ENCODE results near the gene PLD3. TPM values are rescaled to one million over a fixed set of nuclear protein-coding genes. Genes with fewer than 3 reads are reported as not detected.

Gene PLD3
- total RNA-seq, 3 donors from 2014 or later (not counting 1 experiment from before 2014, with no cell fraction given): 107 to 140 (median 109) TPM

DNA sequence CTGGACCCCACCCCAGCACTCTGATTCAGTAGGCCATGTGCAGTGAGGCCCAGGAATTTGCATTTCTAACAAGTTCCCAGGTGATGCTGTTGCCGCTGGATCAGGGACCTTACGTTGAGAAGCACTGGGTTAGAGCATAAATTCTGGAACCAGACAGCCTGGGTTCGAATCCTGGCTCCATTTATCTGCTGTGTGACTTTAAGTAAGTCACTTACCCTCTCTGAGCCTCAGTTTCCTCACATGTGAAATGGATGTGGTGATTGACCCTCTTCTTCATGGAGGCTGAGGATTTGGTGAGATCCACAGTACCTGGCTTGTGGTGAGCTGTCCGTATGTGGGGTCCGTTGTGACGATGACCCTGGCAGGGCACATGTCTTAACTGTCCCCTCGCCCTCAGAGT, 25.6 kb downstream of the PLD3 start:
- ATAC-seq (no peak), DNase-seq (no peak)
- Mint-ChIP-seq H3K4me3 (no peak overlapping the region), H3K9me3 (no peaks in the 10 kb centered on the region), H3K27me3 (ENCODE audit: low read depth in 2 of 2) (no peaks in the 10 kb centered on the region), H3K36me3 (no peaks in the 10 kb centered on the region), H3K27ac (peak overlapping the region in 1 of 2 donors; percentile 23), H3K4me1 (peaks cover 0 to 5% of the 10 kb centered on the region in 2 donors)
- Histone ChIP-seq H3K27me3 (ENCODE audit: control insufficient read depth, insufficient read depth, low read length) (no peaks in the 10 kb centered on the region), H3K27ac (ENCODE audit: low read length) (no peak overlapping the region), H3K4me3 (ENCODE audit: low read length) (no peak overlapping the region), H3K9me3 (ENCODE audit: control insufficient read depth, insufficient read depth, low read length) (no peaks in the 10 kb centered on the region), H3K4me1 (ENCODE audit: control insufficient read depth, insufficient read depth, low read length) (no peaks in the 10 kb centered on the region), H3K36me3 (ENCODE audit: control insufficient read depth, insufficient read depth, low read length) (peaks cover 27% of the 10 kb centered on the region)
- TF ChIP-seq, protein P1, sequence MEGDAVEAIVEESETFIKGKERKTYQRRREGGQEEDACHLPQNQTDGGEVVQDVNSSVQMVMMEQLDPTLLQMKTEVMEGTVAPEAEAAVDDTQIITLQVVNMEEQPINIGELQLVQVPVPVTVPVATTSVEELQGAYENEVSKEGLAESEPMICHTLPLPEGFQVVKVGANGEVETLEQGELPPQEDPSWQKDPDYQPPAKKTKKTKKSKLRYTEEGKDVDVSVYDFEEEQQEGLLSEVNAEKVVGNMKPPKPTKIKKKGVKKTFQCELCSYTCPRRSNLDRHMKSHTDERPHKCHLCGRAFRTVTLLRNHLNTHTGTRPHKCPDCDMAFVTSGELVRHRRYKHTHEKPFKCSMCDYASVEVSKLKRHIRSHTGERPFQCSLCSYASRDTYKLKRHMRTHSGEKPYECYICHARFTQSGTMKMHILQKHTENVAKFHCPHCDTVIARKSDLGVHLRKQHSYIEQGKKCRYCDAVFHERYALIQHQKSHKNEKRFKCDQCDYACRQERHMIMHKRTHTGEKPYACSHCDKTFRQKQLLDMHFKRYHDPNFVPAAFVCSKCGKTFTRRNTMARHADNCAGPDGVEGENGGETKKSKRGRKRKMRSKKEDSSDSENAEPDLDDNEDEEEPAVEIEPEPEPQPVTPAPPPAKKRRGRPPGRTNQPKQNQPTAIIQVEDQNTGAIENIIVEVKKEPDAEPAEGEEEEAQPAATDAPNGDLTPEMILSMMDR (IDR thresholded peaks at IDR 0.05): no peak
- 99% methylated on average over 7 of the region's 7 CpGs for WGBS (ENCODE audit: insufficient coverage)
- intact Hi-C loops (cut with micrococcal nuclease): no loop called here

DNA sequence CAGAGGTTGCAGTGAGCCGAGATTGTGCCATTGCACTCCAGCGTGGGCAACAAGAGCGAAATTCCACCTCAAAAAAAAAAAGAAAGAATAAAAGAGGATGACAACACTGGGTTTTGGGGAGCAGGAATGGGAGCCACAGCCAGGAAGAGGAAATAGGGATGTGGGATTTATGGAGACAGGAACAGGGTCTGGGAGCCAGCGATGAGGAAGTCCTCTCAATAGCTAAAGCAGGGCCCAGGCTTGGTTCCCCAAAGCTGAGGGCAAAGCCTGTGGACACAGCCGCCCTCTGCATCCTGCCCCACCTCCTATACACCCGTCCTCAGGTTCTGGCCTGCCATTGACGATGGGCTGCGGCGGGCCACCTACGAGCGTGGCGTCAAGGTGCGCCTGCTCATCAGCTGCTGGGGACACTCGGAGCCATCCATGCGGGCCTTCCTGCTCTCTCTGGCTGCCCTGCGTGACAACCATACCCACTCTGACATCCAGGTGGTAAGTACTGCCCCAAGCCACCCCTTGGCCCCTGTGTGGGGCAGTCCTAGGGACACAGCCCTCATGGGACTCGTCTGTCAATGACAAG, 27.9 kb downstream of the PLD3 start:
- no peaks in the 10 kb centered on the region for H3K9me3 Mint-ChIP-seq
- DNase-seq (no peak), ATAC-seq (no peak)
- intact Hi-C loops (cut with micrococcal nuclease): no loop called here
- Histone ChIP-seq H3K27me3 (ENCODE audit: control insufficient read depth, insufficient read depth, low read length) (no peaks in the 10 kb centered on the region), H3K9me3 (ENCODE audit: control insufficient read depth, insufficient read depth, low read length) (no peaks in the 10 kb centered on the region), H3K4me3 (ENCODE audit: low read length) (no peak overlapping the region), H3K4me1 (ENCODE audit: control insufficient read depth, insufficient read depth, low read length) (no peaks in the 10 kb centered on the region), H3K36me3 (ENCODE audit: control insufficient read depth, insufficient read depth, low read length) (peaks cover 20% of the 10 kb centered on the region), H3K27ac (ENCODE audit: low read length) (no peak overlapping the region)
- no peaks in the 10 kb centered on the region for H3K27me3 Mint-ChIP-seq (ENCODE audit: low read depth in 2 of 2)
- TF ChIP-seq, protein P1 (IDR thresholded peaks at IDR 0.05): no peak
- no peak overlapping the region for H3K27ac Mint-ChIP-seq
- no peak overlapping the region for H3K4me3 Mint-ChIP-seq
- peaks cover 0 to 5% of the 10 kb centered on the region in 2 donors for H3K4me1 Mint-ChIP-seq
- H3K36me3 Mint-ChIP-seq: no peaks in the 10 kb centered on the region
- 96% methylated on average over 16 of the region's 17 CpGs for WGBS (ENCODE audit: insufficient coverage)

DNA sequence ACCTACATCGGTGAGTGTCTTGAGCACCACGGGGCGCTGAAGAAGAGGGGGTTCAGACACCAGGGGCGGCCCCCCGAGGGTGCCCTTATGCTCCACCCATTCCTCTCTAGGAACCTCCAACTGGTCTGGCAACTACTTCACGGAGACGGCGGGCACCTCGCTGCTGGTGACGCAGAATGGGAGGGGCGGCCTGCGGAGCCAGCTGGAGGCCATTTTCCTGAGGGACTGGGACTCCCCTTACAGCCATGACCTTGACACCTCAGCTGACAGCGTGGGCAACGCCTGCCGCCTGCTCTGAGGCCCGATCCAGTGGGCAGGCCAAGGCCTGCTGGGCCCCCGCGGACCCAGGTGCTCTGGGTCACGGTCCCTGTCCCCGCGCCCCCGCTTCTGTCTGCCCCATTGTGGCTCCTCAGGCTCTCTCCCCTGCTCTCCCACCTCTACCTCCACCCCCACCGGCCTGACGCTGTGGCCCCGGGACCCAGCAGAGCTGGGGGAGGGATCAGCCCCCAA, 29.4 kb downstream of the PLD3 start:
- Histone ChIP-seq H3K9me3 (ENCODE audit: control insufficient read depth, insufficient read depth, low read length) (no peaks in the 10 kb centered on the region), H3K27ac (ENCODE audit: low read length) (no peak overlapping the region), H3K4me3 (ENCODE audit: low read length) (no peak overlapping the region), H3K36me3 (ENCODE audit: control insufficient read depth, insufficient read depth, low read length) (peaks cover 10% of the 10 kb centered on the region), H3K4me1 (ENCODE audit: control insufficient read depth, insufficient read depth, low read length) (no peaks in the 10 kb centered on the region), H3K27me3 (ENCODE audit: control insufficient read depth, insufficient read depth, low read length) (no peaks in the 10 kb centered on the region)
- 93% methylated on average over 25 of the region's 25 CpGs for WGBS (ENCODE audit: insufficient coverage)
- TF ChIP-seq, protein P1 (IDR thresholded peaks at IDR 0.05): no peak
- H3K27ac Mint-ChIP-seq: no peak overlapping the region
- peaks cover 0 to 5% of the 10 kb centered on the region in 2 donors for H3K4me1 Mint-ChIP-seq
- H3K27me3 Mint-ChIP-seq (ENCODE audit: low read depth in 2 of 2): no peaks in the 10 kb centered on the region
- ATAC-seq: no peak
- no peak for DNase-seq
- no peak overlapping the region for H3K4me3 Mint-ChIP-seq
- H3K9me3 Mint-ChIP-seq: no peaks in the 10 kb centered on the region
- no peaks in the 10 kb centered on the region for H3K36me3 Mint-ChIP-seq
- intact Hi-C loops (cut with micrococcal nuclease): no loop called here

DNA sequence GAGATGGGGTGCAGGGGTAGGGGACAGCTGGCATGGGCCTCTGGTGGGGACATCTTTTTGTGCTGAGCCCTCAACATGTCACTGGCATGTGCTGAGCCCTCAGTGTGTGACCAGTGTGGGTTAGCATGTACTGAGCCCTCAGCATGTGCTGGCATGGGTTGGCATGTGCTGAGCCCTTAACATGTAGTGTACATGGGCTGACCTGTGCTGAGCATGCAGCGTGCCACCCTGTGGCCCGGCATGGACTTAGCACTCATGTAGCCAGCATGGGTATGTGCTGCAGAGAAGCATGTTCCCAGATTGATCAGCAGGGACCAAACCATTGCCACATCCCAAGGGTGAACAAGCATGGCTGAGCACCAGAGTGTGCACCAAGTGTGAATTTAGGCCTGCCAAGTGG, 30.0 kb downstream of the PLD3 start:
- peaks cover 9% of the 10 kb centered on the region for H3K36me3 ChIP-seq (ENCODE audit: control insufficient read depth, insufficient read depth, low read length)
- intact Hi-C loops (cut with micrococcal nuclease): no loop called here

More for the DNA sequence above, 30.0 kb downstream of the PLD3 start:
- no peaks in the 10 kb centered on the region for H3K36me3 Mint-ChIP-seq
- peaks cover 0 to 5% of the 10 kb centered on the region in 2 donors for H3K4me1 Mint-ChIP-seq
- no peak overlapping the region for H3K4me3 Mint-ChIP-seq
- Histone ChIP-seq H3K27me3 (ENCODE audit: control insufficient read depth, insufficient read depth, low read length) (no peaks in the 10 kb centered on the region), H3K9me3 (ENCODE audit: control insufficient read depth, insufficient read depth, low read length) (no peaks in the 10 kb centered on the region), H3K27ac (ENCODE audit: low read length) (no peak overlapping the region), H3K4me3 (ENCODE audit: low read length) (no peak overlapping the region), H3K4me1 (ENCODE audit: control insufficient read depth, insufficient read depth, low read length) (no peaks in the 10 kb centered on the region)
- ATAC-seq (peak in 1 of 3 donors; percentile 37), DNase-seq (no peak)
- H3K27ac Mint-ChIP-seq: no peak overlapping the region
- TF ChIP-seq, protein P1 (IDR thresholded peaks at IDR 0.05): no peak
- H3K9me3 Mint-ChIP-seq: no peaks in the 10 kb centered on the region
- 93% methylated on average over 2 of the region's 2 CpGs for WGBS (ENCODE audit: insufficient coverage)
- H3K27me3 Mint-ChIP-seq (ENCODE audit: low read depth in 2 of 2): no peaks in the 10 kb centered on the region

Data from natural killer cell (primary cell).